Measurements from ENCODE around the gene PAOX.
"Not testable (repeated sequence)": the region's sequence is repeated elsewhere in the genome, so short reads cannot be mapped to it uniquely, and the experiment has no call there.

Gene PAOX

GRCh38 chr10:133385214-133385613 is 6.2 kb downstream of the PAOX start:
- no peak for DNase-seq (ENCODE audit: low read depth in 2 of 2)

DNA sequence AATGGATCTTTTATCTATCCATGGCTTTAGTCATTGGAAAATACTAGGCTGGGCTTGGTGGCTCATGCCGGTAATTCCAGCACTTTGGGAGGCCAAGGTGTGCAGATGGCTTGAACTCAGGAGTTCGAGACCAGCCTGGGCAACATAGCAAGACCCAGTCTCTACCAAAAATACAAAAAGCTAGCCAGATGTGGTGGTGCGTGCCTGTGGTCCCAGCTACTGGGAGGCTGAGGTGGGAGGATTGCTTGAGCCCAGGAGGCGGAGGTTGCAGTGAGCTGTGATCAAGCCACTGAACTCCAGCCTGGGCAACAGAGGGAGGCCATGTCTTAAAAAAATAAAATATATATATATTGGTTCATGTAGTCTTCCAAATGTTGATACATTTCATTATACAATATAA is 7.9 kb downstream of the PAOX start:
- not testable (repeated sequence) for DNase-seq (ENCODE audit: low read depth in 2 of 2)

DNA sequence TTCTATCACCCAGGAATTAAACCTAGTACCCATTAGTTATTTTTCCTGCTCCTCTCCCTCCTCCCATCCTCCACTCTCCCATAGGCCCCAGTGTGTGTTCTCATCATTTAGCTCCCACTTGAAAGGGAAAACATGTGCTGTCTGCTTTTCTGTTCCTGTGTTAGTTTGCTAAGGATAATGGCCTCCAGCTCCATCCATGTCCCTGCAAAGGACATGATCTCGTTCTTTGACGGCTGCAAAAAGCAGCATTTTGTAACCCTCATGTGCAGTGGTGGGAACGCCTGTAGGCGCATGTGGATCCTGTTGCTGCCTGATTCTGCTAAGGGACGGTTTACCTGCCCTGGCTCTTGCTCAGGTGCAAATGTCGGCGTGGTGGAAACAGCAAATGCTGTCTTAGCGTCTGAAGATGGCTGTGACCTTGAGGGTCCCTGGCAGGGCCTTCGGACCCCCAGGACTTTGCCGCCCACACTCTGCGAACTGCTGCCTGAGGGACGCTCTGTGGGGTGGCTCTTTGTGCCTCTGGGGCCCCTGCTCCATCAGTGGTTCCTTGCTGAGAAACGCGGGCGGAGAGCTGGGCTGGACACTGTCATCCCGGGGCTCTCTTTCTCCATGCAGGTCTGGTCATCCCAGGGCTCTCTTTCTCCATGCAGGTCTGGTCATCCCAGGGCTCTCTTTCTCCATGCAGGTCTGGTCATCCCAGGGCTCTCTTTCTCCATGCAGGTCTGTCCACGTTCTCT is 9.3 kb downstream of the PAOX start:
- no peak for DNase-seq (ENCODE audit: low read depth in 2 of 2)

DNA sequence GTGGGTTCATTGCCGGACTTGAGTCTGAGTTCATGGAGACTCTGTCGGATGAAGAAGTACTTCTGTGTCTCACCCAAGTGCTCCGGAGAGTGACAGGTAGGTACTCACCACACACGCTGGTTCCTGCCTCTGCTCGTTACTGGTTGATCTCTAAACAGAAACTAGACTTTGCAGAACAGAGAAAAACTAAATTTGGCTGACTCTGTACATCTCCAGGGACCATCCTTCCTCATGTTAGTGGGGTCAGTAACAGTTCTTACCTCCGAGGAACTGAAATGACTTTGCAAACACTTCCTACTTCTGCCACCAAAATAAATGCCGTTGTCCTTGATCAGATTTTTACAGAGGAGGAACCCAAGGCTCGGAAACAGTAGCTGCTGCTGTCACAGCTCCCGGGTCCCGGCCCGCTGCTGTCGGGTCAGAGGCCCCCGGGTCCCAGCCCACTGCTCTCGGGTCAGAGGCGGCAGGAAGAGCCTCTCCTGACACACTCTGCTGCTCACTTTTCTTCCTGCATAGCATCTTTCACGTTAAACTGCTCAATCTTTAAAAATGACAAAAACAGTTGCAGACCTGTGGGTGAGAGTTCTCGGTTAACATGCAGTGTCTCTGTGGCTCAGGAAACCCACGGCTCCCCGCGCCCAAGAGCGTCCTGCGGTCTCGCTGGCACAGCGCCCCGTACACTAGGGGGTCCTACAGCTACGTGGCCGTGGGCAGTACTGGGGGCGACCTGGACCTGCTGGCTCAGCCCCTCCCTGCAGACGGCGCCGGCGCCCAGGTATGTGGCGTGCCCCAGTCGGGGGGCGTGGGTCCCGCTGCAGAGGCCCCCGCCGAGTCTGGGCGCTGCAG is 10.1 kb downstream of the PAOX start:
- DNase-seq (ENCODE audit: low read depth in 2 of 2): peak in 1 of 2 donors; percentile 22

DNA sequence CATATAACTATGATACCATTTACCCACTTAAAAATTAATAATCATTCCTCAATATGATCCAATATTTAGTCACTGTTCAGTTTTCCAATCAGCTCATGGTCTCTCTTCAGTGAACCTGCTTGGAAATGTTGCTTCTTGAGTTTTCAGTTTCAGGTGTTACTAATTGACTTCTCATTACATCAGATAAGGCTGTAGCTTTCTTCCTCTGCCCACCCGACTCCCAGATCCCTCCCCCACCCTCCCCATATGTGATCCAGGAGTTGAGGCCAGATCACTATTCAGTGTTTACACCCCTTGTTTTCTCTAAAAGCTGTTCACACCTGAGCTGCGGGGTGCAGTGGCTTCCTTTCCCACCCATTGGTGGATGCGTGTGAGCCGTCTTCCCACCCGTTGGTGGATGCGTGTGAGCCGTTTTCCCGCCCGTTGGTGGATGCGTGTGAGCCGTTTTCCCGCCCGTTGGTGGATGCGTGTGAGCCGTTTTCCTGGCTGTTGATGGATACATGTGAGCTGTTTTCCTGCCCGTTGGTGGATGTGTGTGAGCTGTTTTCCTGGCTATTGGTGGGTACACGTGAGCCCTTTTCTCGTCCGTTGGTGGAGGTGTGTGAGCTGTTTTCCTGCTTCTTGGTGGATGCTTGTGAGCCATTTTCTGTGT is 11.7 kb downstream of the PAOX start:
- no peak for DNase-seq (ENCODE audit: low read depth in 2 of 2)

- DNase-seq (ENCODE audit: low read depth in 2 of 2): no peak
These were observed 12.2 kb downstream of the PAOX start for GRCh38 chr10:133391249-133391635.

DNA sequence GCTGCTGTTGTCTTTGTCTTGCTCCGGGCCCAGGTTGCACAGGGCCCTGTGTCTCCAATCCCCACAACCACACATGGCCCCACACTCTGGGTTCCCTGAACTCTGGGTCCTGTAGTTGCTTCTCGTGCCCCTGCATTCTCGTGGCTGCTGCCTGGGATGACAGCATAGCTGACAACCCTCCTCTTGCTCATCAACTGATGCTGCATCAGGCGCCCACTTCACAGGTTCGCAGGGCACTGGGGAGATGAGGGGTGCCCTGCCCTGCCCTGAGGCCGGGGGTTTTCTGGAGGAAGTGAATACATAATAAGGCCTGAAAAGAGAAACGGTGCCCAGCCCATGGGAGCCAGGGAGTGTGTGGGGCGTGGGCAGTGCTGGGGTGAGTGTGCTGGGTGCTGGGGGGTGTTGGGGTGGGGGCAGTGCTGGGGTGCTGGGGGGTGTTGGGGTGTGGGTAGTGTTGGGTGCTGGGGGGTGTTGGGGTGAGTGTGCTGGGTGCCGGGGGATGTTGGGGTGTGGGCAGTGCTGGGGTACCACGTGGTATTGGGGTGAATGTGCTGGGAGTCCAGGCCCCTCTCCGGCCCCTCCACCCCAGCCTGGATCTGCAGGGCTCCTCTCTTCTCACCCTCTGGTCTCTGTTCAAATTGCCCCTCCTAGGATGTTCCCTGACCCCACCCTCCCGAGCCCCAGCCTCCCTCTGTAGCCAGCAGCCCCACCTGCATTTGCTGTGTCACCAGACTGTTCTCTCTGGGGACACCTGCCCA is 12.9 kb downstream of the PAOX start:
- peak; percentile 32 to 60 for DNase-seq (ENCODE audit: low read depth in 2 of 2)

DNA sequence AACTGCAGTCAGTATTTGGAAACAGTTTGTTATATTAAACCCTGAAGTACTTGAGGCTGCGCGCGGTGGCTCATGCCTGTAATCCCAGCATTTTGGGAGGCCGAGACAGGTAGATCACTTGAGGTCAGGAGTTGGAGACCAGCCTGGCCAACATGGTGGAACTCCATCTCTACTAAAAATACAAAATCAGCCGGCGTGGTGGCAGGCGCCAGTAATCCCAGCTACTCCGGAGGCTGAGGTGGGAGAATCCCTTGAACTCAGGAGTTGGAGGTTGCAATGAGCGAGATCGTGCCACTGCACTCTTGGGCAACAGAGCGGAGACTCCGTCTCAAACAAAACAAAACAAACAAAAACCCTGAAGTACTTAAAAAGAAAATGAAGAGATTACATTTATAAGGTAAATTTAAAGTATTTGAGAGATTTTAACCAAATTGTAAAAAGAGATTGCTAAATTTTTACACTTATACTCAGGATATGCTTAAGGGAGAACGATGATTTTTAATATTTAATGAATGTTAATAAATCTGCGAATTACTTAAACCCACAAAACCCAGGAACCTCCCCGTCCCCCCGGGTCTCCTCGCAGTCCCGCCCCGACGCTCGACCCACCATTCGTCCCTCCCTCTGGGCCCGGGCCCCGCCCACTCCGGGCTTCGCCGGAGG is 14.5 kb downstream of the PAOX start:
- no peak for DNase-seq (ENCODE audit: low read depth in 2 of 2)

GRCh38 chr10:133394064-133394663 is 15.1 kb downstream of the PAOX start, which contains the start of gene MTG1:
Gene MTG1 (plus strand): TSS chr10:133394157. CDS start chr10:133394221, 64 bp downstream.
- peak; percentile 90 to 95 for DNase-seq (ENCODE audit: low read depth in 2 of 2)

GRCh38 chr10:133394801-133395221 is 15.7 kb downstream of the PAOX start:
- no peak for DNase-seq (ENCODE audit: low read depth in 2 of 2)

GRCh38 chr10:133396035-133396624 is 17.1 kb downstream of the PAOX start:
- DNase-seq (ENCODE audit: low read depth in 2 of 2): no peak

GRCh38 chr10:133397938-133398337 is 18.9 kb downstream of the PAOX start:
- DNase-seq (ENCODE audit: low read depth in 2 of 2): no peak

GRCh38 chr10:133399123-133399601 is 20.1 kb downstream of the PAOX start:
- DNase-seq (ENCODE audit: low read depth in 2 of 2): no peak

DNA sequence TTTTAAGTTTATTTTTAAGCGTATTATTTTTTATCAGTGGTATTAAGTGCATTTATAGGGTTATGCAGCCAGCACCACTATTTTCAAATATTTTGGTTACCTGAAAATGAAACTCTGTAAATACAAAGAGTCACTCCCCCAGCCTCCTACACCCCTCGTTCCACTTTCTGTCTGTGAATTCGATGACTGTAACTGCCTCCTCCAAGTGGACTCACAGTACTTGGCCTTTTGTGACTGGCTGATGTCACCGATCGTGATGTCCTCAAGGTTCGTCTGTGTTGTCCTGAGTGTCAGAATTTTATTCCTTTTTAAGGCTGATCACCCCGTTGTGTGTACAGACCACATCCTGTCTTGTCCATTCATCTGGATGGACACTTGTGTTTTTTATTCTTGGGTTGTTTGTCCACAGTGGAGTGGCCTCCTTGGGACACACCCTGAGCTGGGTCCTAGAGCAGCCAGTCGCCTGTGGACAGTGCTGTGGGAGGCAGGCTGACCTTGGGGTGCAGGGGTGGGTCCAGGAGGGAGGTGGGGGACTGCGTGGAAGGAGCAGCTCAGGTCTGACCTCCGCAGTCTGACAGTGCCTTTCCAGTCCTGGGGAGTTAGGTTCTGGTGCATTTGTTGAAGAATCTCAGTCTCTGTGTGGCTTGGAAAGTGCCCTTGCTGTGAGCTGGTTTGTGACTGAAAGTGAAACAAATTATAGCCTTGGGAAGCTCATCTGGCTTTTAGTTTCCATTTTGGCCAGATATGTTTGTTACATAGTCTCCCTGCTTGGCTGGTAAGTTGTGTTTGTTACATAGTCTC is 21.8 kb downstream of the PAOX start:
- no peak for DNase-seq (ENCODE audit: low read depth in 2 of 2)

DNA sequence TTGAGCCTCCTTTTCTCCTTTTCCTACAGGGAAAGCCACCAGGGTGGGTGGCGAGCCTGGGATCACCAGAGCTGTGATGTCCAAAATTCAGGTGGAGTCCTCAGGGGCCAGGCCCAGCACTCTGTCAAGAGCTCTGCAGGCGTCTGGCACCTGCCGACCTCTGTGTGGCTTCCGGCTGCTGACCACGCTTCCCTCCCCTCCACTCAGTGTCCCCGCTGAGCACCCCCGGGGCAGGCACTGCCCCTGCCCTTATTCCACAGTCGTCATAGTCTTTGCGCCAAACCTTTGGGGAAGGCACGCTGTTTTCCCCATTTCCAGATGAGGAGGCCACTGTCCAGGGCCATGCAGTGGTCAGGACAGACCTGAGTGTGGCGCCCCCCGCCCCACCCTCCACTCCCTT is 22.4 kb downstream of the PAOX start:
- DNase-seq (ENCODE audit: low read depth in 2 of 2): no peak

- DNase-seq (ENCODE audit: low read depth in 2 of 2): no peak
These were observed 23.1 kb downstream of the PAOX start for GRCh38 chr10:133401981-133402725.

- DNase-seq (ENCODE audit: low read depth in 2 of 2): no peak
These were observed 24.3 kb downstream of the PAOX start for GRCh38 chr10:133403359-133403758.

- no peak for DNase-seq (ENCODE audit: low read depth in 2 of 2)
These were observed 24.7 kb downstream of the PAOX start for GRCh38 chr10:133403784-133404183.

DNA sequence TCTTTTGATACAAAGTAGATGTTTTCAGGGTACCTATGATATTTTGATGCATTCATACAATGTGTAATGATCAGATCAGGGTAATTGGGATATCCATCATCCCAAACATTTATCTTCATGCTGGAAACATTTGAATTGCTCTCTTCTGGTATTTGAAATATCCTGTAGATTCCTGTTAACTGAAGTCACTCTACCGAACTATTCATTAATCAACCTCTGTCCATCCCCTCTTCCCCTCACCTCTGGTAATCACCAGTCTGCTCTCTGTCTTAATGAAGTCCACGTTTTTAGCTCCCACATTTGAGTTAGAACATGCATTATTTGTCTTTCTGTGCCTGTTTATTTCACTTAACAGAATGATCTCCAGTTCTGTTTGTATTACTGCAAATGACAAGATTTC is 26.2 kb downstream of the PAOX start:
- no peak for DNase-seq (ENCODE audit: low read depth in 2 of 2)

Data from stimulated activated CD8-positive, alpha-beta memory T cell treated with anti-CD3 and anti-CD28 coated beads, Interleukin-15, amount 100 ng/mL, for 48 hours (primary cell).